Endothelial cell of umbilical vein (primary cell): ENCODE results near the gene TMEFF2. TPM values are rescaled to one million over a fixed set of nuclear protein-coding genes. Genes with fewer than 3 reads are reported as not detected.

Experiments
- BruUV-seq: library from RNA; stranded (reverse); fragments of 400-500 nt; replicated peaks from 2 replicates; lab custom pipeline; 2021; lab: Mats Ljungman, UMichigan
- CTCF ChIA-PET: fragments of 300-600, 350-600 bp; sonication (Branson Sonifier 250); formaldehyde crosslinking; loops from one replicate; lab custom pipeline; 2021; ENCODE audit warnings: antibody characterized with exemption, inconsistent platforms; lab: Charles Lee
- POLR2A ChIA-PET: fragments of 300-600, 350-600 bp; sonication (Branson Sonifier 250); formaldehyde crosslinking; loops from one replicate; lab custom pipeline; 2021; ENCODE audit warnings: antibody characterized with exemption, inconsistent platforms; lab: Charles Lee
- DNase-seq: peaks from one replicate; pipeline ENCODE4 v3.0.0-alpha.2; 2011; ENCODE audit warnings: low read depth, low spot score
- FAIRE-seq: peaks from 2 replicates; lab custom pipeline; 2011; peaks lifted over from hg19 to GRCh38; lab: Jason Lieb, UNC
- H2AFZ ChIP-seq: 2 replicates; pipeline ENCODE4 v1.6.0; 2012; ENCODE audit warnings: low read depth, low read length, control low read depth, inconsistent platforms
- H3K27ac ChIP-seq: 2 replicates; pipeline ENCODE4 v1.5.1; 2011; ENCODE audit warnings: low read depth, mild to moderate bottlenecking, control low read depth, low read length, moderate library complexity; ENCODE audit not compliant: insufficient read depth
- H3K27me3 ChIP-seq, 2 experiments: 2 replicates each; pipeline versions ENCODE4 v1.6.0 to v1.6.1; 2011; ENCODE audit warnings: low read length in 2 of 2, mixed read lengths in 1 of 2; ENCODE audit not compliant: control insufficient read depth in 2 of 2, insufficient read depth in 2 of 2
- H3K36me3 ChIP-seq, 2 experiments: 2 replicates in 1 of 2; 3 replicates in 1 of 2; pipeline ENCODE4 v1.5.1; 2011; ENCODE audit warnings: low read length in 2 of 2, mild to moderate bottlenecking in 1 of 2, moderate library complexity in 1 of 2; ENCODE audit not compliant: control insufficient read depth in 2 of 2, insufficient read depth in 2 of 2; ENCODE audit errors: extremely low read depth in 1 of 2
- H3K4me1 ChIP-seq: 3 replicates; pipeline ENCODE4 v1.5.1; 2011; ENCODE audit warnings: mild to moderate bottlenecking, low read length; ENCODE audit not compliant: control insufficient read depth, insufficient read depth; ENCODE audit errors: extremely low read depth
- H3K4me2 ChIP-seq: 2 replicates; pipeline ENCODE4 v1.6.1; 2011; ENCODE audit warnings: low read length, control low read depth, mixed read lengths; ENCODE audit not compliant: insufficient read depth
- H3K4me3 ChIP-seq, 3 experiments: fragments of 200-600 bp in 1 of 3; sonication (generic), shearing (Covaris generic) in 1 of 3; replicated peaks in 1 of 3; 2 replicates each; pipeline ENCODE4 v1.5.1; 2011 to 2016; ENCODE audit warnings: control low read depth in 3 of 3, low read length in 3 of 3, mild to moderate bottlenecking in 2 of 3, inconsistent platforms in 1 of 3, low read depth in 1 of 3, moderate library complexity in 1 of 3; ENCODE audit not compliant: insufficient read depth in 1 of 3
- H3K79me2 ChIP-seq: 2 replicates; pipeline ENCODE4 v1.6.0; 2012; ENCODE audit warnings: low read length, inconsistent platforms; ENCODE audit not compliant: control insufficient read depth, insufficient read depth
- H3K9ac ChIP-seq: replicated peaks from 2 replicates; pipeline ENCODE3; 2011; ENCODE audit warnings: low read length, control low read depth; ENCODE audit not compliant: insufficient read depth; ENCODE audit errors: extremely low read depth
- H3K9me1 ChIP-seq: replicated peaks from 3 replicates; pipeline ENCODE4 v1.6.0; 2011; ENCODE audit warnings: mild to moderate bottlenecking, low read length; ENCODE audit not compliant: control insufficient read depth, insufficient read depth; ENCODE audit errors: extremely low read depth
- H3K9me3 ChIP-seq: replicated peaks from 2 replicates; pipeline ENCODE4 v1.5.1; 2012; ENCODE audit warnings: low read length, inconsistent platforms; ENCODE audit not compliant: control insufficient read depth, insufficient read depth
- H4K20me1 ChIP-seq: replicated peaks from 2 replicates; pipeline ENCODE3; 2011; ENCODE audit warnings: mild to moderate bottlenecking, low read length; ENCODE audit not compliant: control insufficient read depth, insufficient read depth; ENCODE audit errors: extremely low read depth
- EZH2 ChIP-seq: IDR thresholded peaks from 2 replicates; pipeline ENCODE4 v1.6.1; 2012; ENCODE audit warnings: borderline replicate concordance, low read depth, mild to moderate bottlenecking, moderate library complexity, low read length, inconsistent platforms; ENCODE audit not compliant: severe bottlenecking
- FOS ChIP-seq: IDR thresholded peaks from 2 replicates; pipeline ENCODE4 v1.6.1; 2011; ENCODE audit warnings: mild to moderate bottlenecking, low read length, moderate library complexity, borderline replicate concordance; ENCODE audit not compliant: insufficient read depth
- GATA2 ChIP-seq: IDR thresholded peaks from 2 replicates; pipeline ENCODE4 v1.7.0; 2011; ENCODE audit warnings: low read depth, mild to moderate bottlenecking, moderate library complexity, mixed read lengths, low read length; ENCODE audit not compliant: insufficient read length, insufficient read depth
- JUN ChIP-seq: IDR thresholded peaks from 2 replicates; pipeline ENCODE4 v1.6.1; 2011; ENCODE audit warnings: borderline replicate concordance, low read depth; ENCODE audit not compliant: insufficient read length, insufficient read depth
- MYC ChIP-seq: IDR thresholded peaks from one replicate; pipeline ENCODE4 v1.6.1; 2011; ENCODE audit warnings: mild to moderate bottlenecking, low read depth, low read length
- POLR2A ChIP-seq: IDR thresholded peaks from 2 replicates; pipeline ENCODE4 v1.6.1; 2012; ENCODE audit warnings: low read depth, mild to moderate bottlenecking, control low read depth, low read length
- POLR2AphosphoS5 ChIP-seq: IDR thresholded peaks from 2 replicates; pipeline ENCODE4 v1.6.1; 2012; ENCODE audit warnings: low read depth, mild to moderate bottlenecking, control low read depth, low read length, moderate library complexity; ENCODE audit not compliant: insufficient read depth
- dilution Hi-C: fragments of 300-500 bp; cut with MboI; formaldehyde crosslinking; loops from one replicate; pipeline ENCODE4 v1.15.0; 2019; ENCODE audit warnings: low sequenced_read_pairs; ENCODE audit not compliant: extremely low pct_ligation_motif_present
- intact Hi-C: fragments of 100-400 bp; cut with micrococcal nuclease; formaldehyde crosslinking; loops from one replicate; pipeline ENCODE4 v1.10.0; 2022
- polyA plus RNA-seq, 4 experiments: library from polyadenylated mRNA; depleted of rRNA in 3 of 4; stranded (reverse) in 3 of 4; unstranded in 1 of 4; fragments of >200 nt; gene quantifications; 2 replicates each; pipeline versions ENCODE4 v1.2.1 to v1.2.3, GENCODE V29; 2011 to 2012; ENCODE audit warnings: missing spikeins in 1 of 4
- total RNA-seq: library from RNA; stranded (reverse); gene quantifications from 2 replicates; pipeline ENCODE4 v1.2.3, GENCODE V29; 2021
- TF ChIP-seq, protein P1 (sequence below): IDR thresholded peaks from 2 replicates; pipeline ENCODE4 v1.6.1; 2011; ENCODE audit not compliant: insufficient read depth, insufficient read length
- TF ChIP-seq, protein P2 (sequence below), 2 donors: IDR thresholded peaks; 1 replicate in 1 of 2; 2 replicates in 1 of 2; pipeline ENCODE4 v1.5.1; 2011; ENCODE audit warnings: low read length in 2 of 2, mild to moderate bottlenecking in 2 of 2, moderate library complexity in 2 of 2, control low read depth in 1 of 2, inconsistent platforms in 1 of 2, low read depth in 1 of 2; ENCODE audit not compliant: insufficient read depth in 1 of 2; ENCODE audit errors: extremely low read depth in 1 of 2

The TMEFF2 gene
- total and polyA plus RNA-seq, 2 donors (not counting 3 experiments of a cell fraction or from before 2014, with no cell fraction given) = 0.18 to 0.20 TPM

DNA sequence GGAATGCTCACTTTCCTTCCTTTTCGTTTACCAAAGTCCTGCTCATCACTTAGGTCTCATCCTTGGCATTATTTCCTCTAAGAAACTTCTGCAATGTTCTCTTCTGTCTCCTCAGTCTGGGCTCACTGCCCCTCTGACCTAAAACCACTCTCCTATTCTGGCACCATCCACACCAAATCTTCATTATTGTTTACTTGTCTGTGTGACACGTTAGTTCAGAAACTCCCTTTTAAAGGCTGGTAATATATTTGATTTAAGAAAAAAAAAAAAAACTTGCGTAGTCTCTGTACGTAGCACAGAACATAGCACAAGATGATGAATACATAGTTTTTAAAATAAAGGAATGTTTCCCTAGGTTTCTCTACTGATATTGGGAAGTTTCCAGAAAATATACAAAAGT lies 229.0 kb downstream of the TMEFF2 start:
- Histone ChIP-seq H3K4me3 (no peak overlapping the region), H4K20me1 (no peaks in the 10 kb centered on the region), H3K79me2 (no peaks in the 10 kb centered on the region), H3K9me1 (no peaks in the 10 kb centered on the region), H3K9ac (no peak overlapping the region), H3K27ac (no peak overlapping the region), H2AFZ (no peak overlapping the region), H3K36me3 (no peaks in the 10 kb centered on the region), H3K4me1 (peaks cover 12% of the 10 kb centered on the region), H3K9me3 (no peaks in the 10 kb centered on the region), H3K27me3 (no peaks in the 10 kb centered on the region), H3K4me2 (no peak overlapping the region)
- TF ChIP-seq, protein P1, sequence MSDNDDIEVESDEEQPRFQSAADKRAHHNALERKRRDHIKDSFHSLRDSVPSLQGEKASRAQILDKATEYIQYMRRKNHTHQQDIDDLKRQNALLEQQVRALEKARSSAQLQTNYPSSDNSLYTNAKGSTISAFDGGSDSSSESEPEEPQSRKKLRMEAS = no peak
- TF ChIP-seq EZH2 = no peak
- no peak for TF ChIP-seq FOS
- TF ChIP-seq JUN = no peak
- no peak for TF ChIP-seq POLR2AphosphoS5
- TF ChIP-seq GATA2 = no peak
- TF ChIP-seq MYC = no peak
- TF ChIP-seq POLR2A = no peak
- TF ChIP-seq, protein P2, sequence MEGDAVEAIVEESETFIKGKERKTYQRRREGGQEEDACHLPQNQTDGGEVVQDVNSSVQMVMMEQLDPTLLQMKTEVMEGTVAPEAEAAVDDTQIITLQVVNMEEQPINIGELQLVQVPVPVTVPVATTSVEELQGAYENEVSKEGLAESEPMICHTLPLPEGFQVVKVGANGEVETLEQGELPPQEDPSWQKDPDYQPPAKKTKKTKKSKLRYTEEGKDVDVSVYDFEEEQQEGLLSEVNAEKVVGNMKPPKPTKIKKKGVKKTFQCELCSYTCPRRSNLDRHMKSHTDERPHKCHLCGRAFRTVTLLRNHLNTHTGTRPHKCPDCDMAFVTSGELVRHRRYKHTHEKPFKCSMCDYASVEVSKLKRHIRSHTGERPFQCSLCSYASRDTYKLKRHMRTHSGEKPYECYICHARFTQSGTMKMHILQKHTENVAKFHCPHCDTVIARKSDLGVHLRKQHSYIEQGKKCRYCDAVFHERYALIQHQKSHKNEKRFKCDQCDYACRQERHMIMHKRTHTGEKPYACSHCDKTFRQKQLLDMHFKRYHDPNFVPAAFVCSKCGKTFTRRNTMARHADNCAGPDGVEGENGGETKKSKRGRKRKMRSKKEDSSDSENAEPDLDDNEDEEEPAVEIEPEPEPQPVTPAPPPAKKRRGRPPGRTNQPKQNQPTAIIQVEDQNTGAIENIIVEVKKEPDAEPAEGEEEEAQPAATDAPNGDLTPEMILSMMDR (IDR thresholded peaks at IDR 0.05; ENCODE audit: extremely low read depth in 1 of 2, insufficient read depth in 1 of 2, low read depth in 1 of 2, low read length in 2 of 2) = no peak
- ChIA-PET CTCF (no interaction called here), POLR2A (no interaction called here)
- dilution Hi-C loops = no loop called here
- no TSS peak for BruUV-seq
- DNase-seq = no peak
- intact Hi-C loops = no loop called here
- FAIRE-seq = no peak
